Memory B cell (primary cell): ENCODE data around the gene TLR5.

Experiments used
- ATAC-seq: fragments of 150-1000 bp; cut with Tn5 transposase; 2 replicates; pipeline ENCODE4 v1.10.0; 2021; ENCODE audit warnings: low read depth, mild to moderate bottlenecking, moderate library complexity
- DNase-seq, 2 donors: peaks; one replicate each; pipeline ENCODE4 v3.0.0; 2022; ENCODE audit warnings: low spot score in 2 of 2
- H3K27ac Mint-ChIP-seq: one replicate; pipeline ENCODE4 v1.8.0; 2022; ENCODE audit warnings: mild to moderate bottlenecking, moderate library complexity, mixed read lengths
- H3K27me3 Mint-ChIP-seq: one replicate; pipeline ENCODE4 v1.8.0; 2022; ENCODE audit warnings: mixed read lengths
- H3K36me3 Mint-ChIP-seq: one replicate; pipeline ENCODE4 v1.8.0; 2022; ENCODE audit warnings: mild to moderate bottlenecking, mixed read lengths
- H3K4me1 Mint-ChIP-seq: one replicate; pipeline ENCODE4 v1.8.0; 2022; ENCODE audit warnings: mixed read lengths
- H3K4me3 Mint-ChIP-seq: one replicate; pipeline ENCODE4 v1.8.0; 2022; ENCODE audit warnings: mild to moderate bottlenecking, moderate library complexity, mixed read lengths
- H3K9me3 Mint-ChIP-seq: one replicate; pipeline ENCODE4 v1.8.0; 2022; ENCODE audit warnings: mixed read lengths

The TLR5 gene

GRCh38 chr1:223142795-223143536 is at the start of gene TLR5:
Gene TLR5, minus strand, starts transcription at chr1:223143248. Its CDS starts 30,217 bp downstream, at chr1:223113031.
- Mint-ChIP-seq H3K9me3 (peaks cover 6% of the 10 kb centered on the region), H3K27me3 (peaks cover 10% of the 10 kb centered on the region), H3K27ac (no peak within 1 kb of the TSS), H3K4me1 (peaks cover 11% of the 10 kb centered on the region), H3K4me3 (peak within 1 kb of the TSS; percentile 80), H3K36me3 (no peaks in the 10 kb centered on the region)
- peak; percentile 76 to 82 for DNase-seq
- peak; percentile 87 for ATAC-seq

- Mint-ChIP-seq H3K4me3 (no peak overlapping the region), H3K27me3 (peaks cover 6% of the 10 kb centered on the region), H3K27ac (no peak overlapping the region), H3K9me3 (peaks cover 2% of the 10 kb centered on the region), H3K4me1 (no peaks in the 10 kb centered on the region), H3K36me3 (no peaks in the 10 kb centered on the region)
- no peak for DNase-seq
- ATAC-seq: no peak
Measured at GRCh38 chr1:223189903-223190724, 47.1 kb upstream of the TLR5 start.

- Mint-ChIP-seq H3K9me3 (peaks cover 2% of the 10 kb centered on the region), H3K27me3 (peaks cover 4% of the 10 kb centered on the region), H3K36me3 (no peaks in the 10 kb centered on the region), H3K4me1 (no peaks in the 10 kb centered on the region), H3K27ac (no peak overlapping the region), H3K4me3 (no peak overlapping the region)
- no peak for DNase-seq
- ATAC-seq: no peak
Measured at GRCh38 chr1:223189525-223189902, 46.5 kb upstream of the TLR5 start.

- no peaks in the 10 kb centered on the region for H3K4me1 Mint-ChIP-seq
- H3K9me3 Mint-ChIP-seq: peaks cover 2% of the 10 kb centered on the region
- ATAC-seq (no peak), DNase-seq (no peak)
- peaks cover 4% of the 10 kb centered on the region for H3K27me3 Mint-ChIP-seq
- no peaks in the 10 kb centered on the region for H3K36me3 Mint-ChIP-seq
- H3K27ac Mint-ChIP-seq: no peak overlapping the region
- H3K4me3 Mint-ChIP-seq: no peak overlapping the region
Measured at GRCh38 chr1:223188618-223189356, 45.7 kb upstream of the TLR5 start.

GRCh38 chr1:223186800-223187199 is 43.8 kb upstream of the TLR5 start:
- Mint-ChIP-seq H3K9me3 (peaks cover 2% of the 10 kb centered on the region), H3K27me3 (peaks cover 11% of the 10 kb centered on the region), H3K4me3 (no peak overlapping the region), H3K4me1 (no peaks in the 10 kb centered on the region), H3K36me3 (no peaks in the 10 kb centered on the region), H3K27ac (no peak overlapping the region)
- DNase-seq (no peak), ATAC-seq (no peak)

- H3K36me3 Mint-ChIP-seq: no peaks in the 10 kb centered on the region
- H3K9me3 Mint-ChIP-seq: no peaks in the 10 kb centered on the region
- H3K27ac Mint-ChIP-seq: no peak overlapping the region
- H3K4me3 Mint-ChIP-seq: no peak overlapping the region
- H3K4me1 Mint-ChIP-seq: no peaks in the 10 kb centered on the region
- peaks cover 17% of the 10 kb centered on the region for H3K27me3 Mint-ChIP-seq
- no peak for DNase-seq
- no peak for ATAC-seq
Measured at GRCh38 chr1:223183268-223183862, 40.3 kb upstream of the TLR5 start.

GRCh38 chr1:223180731-223181321 is 37.8 kb upstream of the TLR5 start:
- Mint-ChIP-seq H3K9me3 (no peaks in the 10 kb centered on the region), H3K27ac (no peak overlapping the region), H3K27me3 (peaks cover 23% of the 10 kb centered on the region), H3K4me3 (no peak overlapping the region), H3K4me1 (no peaks in the 10 kb centered on the region), H3K36me3 (no peaks in the 10 kb centered on the region)
- DNase-seq: no peak
- no peak for ATAC-seq

GRCh38 chr1:223179786-223180185 is 36.7 kb upstream of the TLR5 start:
- Mint-ChIP-seq H3K27ac (no peak overlapping the region), H3K9me3 (no peaks in the 10 kb centered on the region), H3K4me1 (no peaks in the 10 kb centered on the region), H3K36me3 (no peaks in the 10 kb centered on the region), H3K27me3 (peaks cover 23% of the 10 kb centered on the region), H3K4me3 (no peak overlapping the region)
- DNase-seq (no peak), ATAC-seq (no peak)

GRCh38 chr1:223179280-223179679 is 36.2 kb upstream of the TLR5 start:
- Mint-ChIP-seq H3K36me3 (no peaks in the 10 kb centered on the region), H3K27me3 (peaks cover 23% of the 10 kb centered on the region), H3K4me1 (no peaks in the 10 kb centered on the region), H3K27ac (no peak overlapping the region), H3K9me3 (no peaks in the 10 kb centered on the region), H3K4me3 (no peak overlapping the region)
- ATAC-seq: no peak
- no peak for DNase-seq

- DNase-seq (no peak), ATAC-seq (no peak)
- Mint-ChIP-seq H3K27ac (no peak overlapping the region), H3K4me1 (no peaks in the 10 kb centered on the region), H3K4me3 (no peak overlapping the region), H3K27me3 (peaks cover 23% of the 10 kb centered on the region), H3K9me3 (no peaks in the 10 kb centered on the region), H3K36me3 (no peaks in the 10 kb centered on the region)
Measured at GRCh38 chr1:223177681-223178080, 34.6 kb upstream of the TLR5 start.

- no peaks in the 10 kb centered on the region for H3K4me1 Mint-ChIP-seq
- no peak for ATAC-seq
- no peaks in the 10 kb centered on the region for H3K9me3 Mint-ChIP-seq
- no peak overlapping the region for H3K27ac Mint-ChIP-seq
- DNase-seq: no peak
- no peaks in the 10 kb centered on the region for H3K36me3 Mint-ChIP-seq
- peaks cover 17% of the 10 kb centered on the region for H3K27me3 Mint-ChIP-seq
- H3K4me3 Mint-ChIP-seq: no peak overlapping the region
Measured at GRCh38 chr1:223176437-223176836, 33.4 kb upstream of the TLR5 start.

- H3K4me1 Mint-ChIP-seq: no peaks in the 10 kb centered on the region
- DNase-seq: no peak
- no peak overlapping the region for H3K27ac Mint-ChIP-seq
- no peaks in the 10 kb centered on the region for H3K9me3 Mint-ChIP-seq
- H3K4me3 Mint-ChIP-seq: no peak overlapping the region
- ATAC-seq: no peak
- H3K27me3 Mint-ChIP-seq: peaks cover 12% of the 10 kb centered on the region
- no peaks in the 10 kb centered on the region for H3K36me3 Mint-ChIP-seq
Measured at GRCh38 chr1:223175633-223176032, 32.6 kb upstream of the TLR5 start.

- peaks cover 12% of the 10 kb centered on the region for H3K27me3 Mint-ChIP-seq
- H3K4me1 Mint-ChIP-seq: no peaks in the 10 kb centered on the region
- H3K4me3 Mint-ChIP-seq: no peak overlapping the region
Measured at GRCh38 chr1:223175032-223175431, 32.0 kb upstream of the TLR5 start.

More at GRCh38 chr1:223175032-223175431, 32.0 kb upstream of the TLR5 start:
- Mint-ChIP-seq H3K36me3 (no peaks in the 10 kb centered on the region), H3K27ac (no peak overlapping the region), H3K9me3 (no peaks in the 10 kb centered on the region)
- ATAC-seq (no peak), DNase-seq (no peak)
